ENCODE results near the gene ZSCAN22.

GRCh38 chr19:58382997-58383603, 56.3 kb downstream of the ZSCAN22 start:
- TF ChIP-seq CTCF (IDR thresholded peaks at IDR 0.05) (no peak), FOXJ3 (CRISPR knock-in tag; IDR thresholded peaks at IDR 0.05; ENCODE audit: borderline replicate concordance) (no peak), ZSCAN18 (CRISPR knock-in tag; IDR thresholded peaks at IDR 0.05) (no peak), ZNF532 (CRISPR knock-in tag; IDR thresholded peaks at IDR 0.05; ENCODE audit: borderline replicate concordance) (no peak), ELF4 (CRISPR knock-in tag; IDR thresholded peaks at IDR 0.05; ENCODE audit: low read depth) (no peak), SMAD3 (CRISPR knock-in tag; IDR thresholded peaks at IDR 0.05; ENCODE audit: borderline replicate concordance) (no peak), NR2C2 (CRISPR knock-in tag; IDR thresholded peaks at IDR 0.05) (no peak), PRDM15 (CRISPR knock-in tag; IDR thresholded peaks at IDR 0.05) (no peak), ZNF121 (CRISPR knock-in tag; IDR thresholded peaks at IDR 0.05) (no peak), USF2 (CRISPR knock-in tag; IDR thresholded peaks at IDR 0.05) (no peak)
